RWPE1 (cell line): ENCODE data around the gene GPR119.

Experiments
- CTCF ChIA-PET: fragments of 350-600 bp; sonication (Branson Sonifier 250); formaldehyde crosslinking; extraction: SDS; loops from one replicate; lab custom pipeline; 2021; lab: Yijun Ruan, JAX
- POLR2A ChIA-PET: fragments of 400-600 bp; formaldehyde crosslinking; extraction: SDS; loops from one replicate; lab custom pipeline; 2020; ENCODE audit warnings: antibody characterized with exemption; ENCODE audit not compliant: low non-redundant PET; lab: Yijun Ruan, JAX
- DNase-seq: peaks from one replicate; pipeline ENCODE4 v3.0.0; 2012; ENCODE audit warnings: low spot score
- H3K27ac ChIP-seq: fragments of 450-650 bp; 2 replicates; pipeline ENCODE4 v1.5.1; 2017
- TF ChIP-seq, protein P1 (sequence below): fragments of 450-650 bp; conservative IDR thresholded peaks from 2 replicates; pipeline ENCODE4 v1.5.1; 2017; ENCODE audit warnings: low read depth, mild to moderate bottlenecking

The GPR119 gene

DNA sequence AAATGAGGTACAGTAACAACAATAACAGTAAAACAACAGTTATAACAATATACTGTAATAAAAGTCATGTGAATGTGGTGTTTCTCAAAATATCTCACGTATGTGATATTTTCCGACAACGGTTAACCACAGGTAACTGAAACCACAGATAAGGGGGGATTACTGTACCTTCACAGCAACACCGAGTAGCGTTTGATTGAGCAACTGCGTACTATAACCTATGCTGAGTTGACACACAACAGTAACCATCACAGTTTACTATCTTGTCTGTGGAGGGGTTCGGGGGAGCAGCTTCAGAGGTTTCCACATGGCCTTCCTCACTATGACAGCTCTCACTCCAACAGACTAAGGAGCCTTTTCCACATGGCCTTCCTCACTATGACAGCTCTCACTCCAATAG, 29.7 kb upstream of the GPR119 start:
- no peak for DNase-seq
- TF ChIP-seq, protein P1, sequence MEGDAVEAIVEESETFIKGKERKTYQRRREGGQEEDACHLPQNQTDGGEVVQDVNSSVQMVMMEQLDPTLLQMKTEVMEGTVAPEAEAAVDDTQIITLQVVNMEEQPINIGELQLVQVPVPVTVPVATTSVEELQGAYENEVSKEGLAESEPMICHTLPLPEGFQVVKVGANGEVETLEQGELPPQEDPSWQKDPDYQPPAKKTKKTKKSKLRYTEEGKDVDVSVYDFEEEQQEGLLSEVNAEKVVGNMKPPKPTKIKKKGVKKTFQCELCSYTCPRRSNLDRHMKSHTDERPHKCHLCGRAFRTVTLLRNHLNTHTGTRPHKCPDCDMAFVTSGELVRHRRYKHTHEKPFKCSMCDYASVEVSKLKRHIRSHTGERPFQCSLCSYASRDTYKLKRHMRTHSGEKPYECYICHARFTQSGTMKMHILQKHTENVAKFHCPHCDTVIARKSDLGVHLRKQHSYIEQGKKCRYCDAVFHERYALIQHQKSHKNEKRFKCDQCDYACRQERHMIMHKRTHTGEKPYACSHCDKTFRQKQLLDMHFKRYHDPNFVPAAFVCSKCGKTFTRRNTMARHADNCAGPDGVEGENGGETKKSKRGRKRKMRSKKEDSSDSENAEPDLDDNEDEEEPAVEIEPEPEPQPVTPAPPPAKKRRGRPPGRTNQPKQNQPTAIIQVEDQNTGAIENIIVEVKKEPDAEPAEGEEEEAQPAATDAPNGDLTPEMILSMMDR: no peak
- ChIA-PET POLR2A (no interaction called here), CTCF (no interaction called here)
- no peak overlapping the region for H3K27ac ChIP-seq

DNA sequence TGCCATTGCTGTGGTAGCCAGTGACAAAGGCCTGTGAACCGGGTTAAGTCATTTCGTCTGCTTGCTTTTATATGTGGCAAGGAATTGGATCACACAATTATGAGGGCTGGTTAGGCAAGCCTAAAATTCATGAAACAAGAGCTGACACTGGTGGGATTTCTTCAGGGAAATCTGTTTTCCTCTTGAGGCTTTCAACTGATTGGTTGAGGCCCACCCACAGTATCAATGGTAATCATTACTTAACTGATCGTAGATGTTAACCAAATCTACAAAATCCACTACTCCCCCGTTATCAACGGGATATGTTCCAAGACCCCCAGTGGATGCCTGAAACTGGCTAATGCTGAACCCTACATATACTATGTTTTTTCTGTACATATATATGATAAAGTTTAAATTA, 29.3 kb upstream of the GPR119 start:
- TF ChIP-seq, protein P1: no peak
- POLR2A ChIA-PET: no interaction called here
- CTCF ChIA-PET: no interaction called here
- no peak for DNase-seq
- H3K27ac ChIP-seq: no peak overlapping the region

DNA sequence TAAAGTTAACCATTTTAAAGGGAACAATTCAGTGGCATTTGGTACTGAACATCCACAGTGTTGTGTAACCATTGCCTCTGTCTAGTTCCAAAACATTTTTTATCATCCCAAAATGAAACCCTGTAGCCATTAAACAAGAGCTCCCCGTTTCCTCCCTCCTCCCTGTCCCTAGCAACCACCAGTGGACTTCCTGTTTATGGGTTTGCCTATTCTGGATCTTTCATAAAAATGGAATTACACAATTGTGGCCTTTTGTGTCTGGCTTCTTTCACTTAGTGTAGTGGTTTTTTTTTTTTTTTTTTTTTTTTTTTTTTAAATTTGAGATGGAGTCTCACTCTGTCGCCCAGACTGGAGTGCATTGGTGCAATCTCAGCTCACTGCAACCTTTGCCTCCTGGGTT, 27.9 kb upstream of the GPR119 start:
- POLR2A ChIA-PET: no interaction called here
- no peak for DNase-seq

DNA sequence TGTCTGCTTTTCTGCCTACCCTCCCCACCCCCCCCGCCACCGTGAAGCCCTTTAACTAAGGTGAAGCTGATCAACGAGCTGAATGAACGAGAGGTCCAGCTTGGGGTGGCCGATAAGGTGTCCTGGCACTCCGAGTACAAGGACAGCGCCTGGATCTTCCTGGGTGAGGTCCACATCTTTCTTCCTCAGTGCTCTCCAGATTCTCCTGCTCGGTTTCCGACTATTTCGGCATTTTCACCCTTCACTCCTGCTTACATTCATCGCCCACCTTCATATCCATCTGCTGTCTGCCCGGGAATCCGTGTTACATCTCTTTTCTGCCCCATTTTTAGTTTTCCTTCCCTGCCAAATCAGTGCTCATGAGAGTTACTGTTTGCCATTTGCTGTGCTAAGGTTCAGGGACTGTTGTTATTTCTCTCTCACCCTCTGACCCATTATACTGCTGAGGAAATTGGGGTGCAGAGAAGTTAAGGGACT, 16.8 kb upstream of the GPR119 start:
- TF ChIP-seq, protein P1: no peak
- peak overlapping the region; percentile 56 for H3K27ac ChIP-seq
- CTCF ChIA-PET: interaction anchor here (0.7 kb wide), 1 partner anchor 139 kb away, joined by 3 read pairs; no protein-coding TSS in a partner anchor
- no peak for DNase-seq
- POLR2A ChIA-PET: no interaction called here

More for the DNA sequence above, 27.9 kb upstream of the GPR119 start:
- TF ChIP-seq, protein P1: no peak
- CTCF ChIA-PET: interaction anchor here (0.6 kb wide), 1 partner anchor 225 kb away, joined by 3 read pairs; no protein-coding TSS in a partner anchor
- no peak overlapping the region for H3K27ac ChIP-seq

DNA sequence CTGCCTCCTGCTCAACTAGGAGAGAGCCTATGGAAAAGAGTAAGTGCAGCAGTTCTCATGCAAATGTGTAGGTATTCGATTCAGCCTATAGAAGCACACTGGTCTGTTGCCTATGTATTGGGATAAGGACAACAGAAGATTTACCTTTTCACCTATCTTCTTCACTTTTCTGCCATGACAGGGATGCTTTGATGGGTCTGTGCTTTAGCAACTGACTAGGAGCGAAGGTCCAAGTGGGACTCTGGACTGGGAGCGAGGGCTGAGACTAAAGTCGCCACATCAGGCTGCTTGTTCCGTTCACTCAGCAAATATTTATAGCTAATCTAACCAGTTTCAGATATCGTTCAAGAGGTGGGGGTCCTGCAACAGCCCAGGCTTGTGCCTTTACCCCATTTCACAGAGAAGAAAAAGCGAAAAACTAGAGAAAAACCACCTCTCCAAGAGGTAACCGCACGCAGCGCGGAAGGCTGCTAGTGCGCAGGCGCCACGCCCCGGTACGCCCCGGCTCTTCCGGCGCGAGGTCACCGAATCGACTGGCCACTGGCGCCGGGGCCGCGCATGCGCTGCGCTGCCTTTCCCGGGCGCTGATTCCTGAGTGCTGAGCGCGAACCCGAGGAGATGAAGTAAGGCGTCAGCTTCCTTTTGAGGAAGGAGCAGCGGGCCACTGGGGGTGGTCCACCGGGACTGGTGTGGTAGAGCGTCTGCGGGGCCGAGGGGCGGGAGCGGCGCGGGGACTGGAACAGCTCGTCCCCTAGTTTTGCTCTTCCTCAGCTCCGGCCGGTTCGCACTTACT, 16.1 kb upstream of the GPR119 start, which contains the start of gene RBMX2:
Gene RBMX2, plus strand, starts transcription at position 573 of the 793 bp plus-strand sequence. Its CDS starts 46 bp downstream, at position 619.
- peak within 1 kb of the TSS; percentile 56 for H3K27ac ChIP-seq
- POLR2A ChIA-PET: no interaction called here
- CTCF ChIA-PET: interaction anchor here (0.6 to 0.7 kb wide), 3 partner anchors 140 to 1504 kb away, joined by 3 to 4 read pairs (median 3); no protein-coding TSS in a partner anchor
- TF ChIP-seq, protein P1: no peak
- DNase-seq: peak; percentile 89

DNA sequence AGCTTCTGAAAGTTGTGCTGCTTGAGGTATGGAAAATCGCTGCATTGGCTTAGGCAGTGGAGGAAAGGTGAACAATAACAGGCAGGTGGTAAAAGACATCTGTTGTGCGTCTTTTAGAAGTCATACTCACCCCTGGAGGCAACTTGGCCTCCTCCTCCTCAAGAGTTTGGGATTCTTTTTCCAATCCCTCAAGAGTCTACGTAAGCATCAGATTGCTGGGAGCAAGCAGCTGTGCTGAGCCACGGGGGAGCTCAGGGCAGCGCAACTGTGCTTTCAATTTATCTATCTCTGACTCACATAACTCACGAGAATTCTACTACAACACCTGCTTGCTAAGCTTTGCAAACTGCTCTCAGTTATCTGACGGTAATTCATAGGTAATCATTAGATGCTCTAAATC, 9.9 kb upstream of the GPR119 start:
- no peak for DNase-seq
- no peak overlapping the region for H3K27ac ChIP-seq
- TF ChIP-seq, protein P1: no peak
- CTCF ChIA-PET: interaction anchor here (0.5 kb wide), 1 partner anchor 260 kb away, joined by 3 read pairs; no protein-coding TSS in a partner anchor
- POLR2A ChIA-PET: no interaction called here
